GM12865 (cell line): Measurements from ENCODE around the gene SORCS3.

Experiments
- DNase-seq: peaks from one replicate; pipeline ENCODE4 v3.0.0; 2010; ENCODE audit warnings: low read depth
- H3K4me3 ChIP-seq: 2 replicates; pipeline ENCODE4 v1.5.1; 2011; ENCODE audit warnings: mild to moderate bottlenecking, low read depth, low read length, control low read depth
- TF ChIP-seq, protein P1 (sequence below): IDR thresholded peaks from 2 replicates; pipeline ENCODE4 v1.5.1; 2011; ENCODE audit warnings: low read length, control low read depth, low read depth, inconsistent platforms; ENCODE audit not compliant: insufficient read depth; ENCODE audit errors: missing control alignments

SORCS3 gene

GRCh38 chr10:104903433-104903832, 262.3 kb downstream of the SORCS3 start:
- DNase-seq: no peak
- TF ChIP-seq, protein P1, sequence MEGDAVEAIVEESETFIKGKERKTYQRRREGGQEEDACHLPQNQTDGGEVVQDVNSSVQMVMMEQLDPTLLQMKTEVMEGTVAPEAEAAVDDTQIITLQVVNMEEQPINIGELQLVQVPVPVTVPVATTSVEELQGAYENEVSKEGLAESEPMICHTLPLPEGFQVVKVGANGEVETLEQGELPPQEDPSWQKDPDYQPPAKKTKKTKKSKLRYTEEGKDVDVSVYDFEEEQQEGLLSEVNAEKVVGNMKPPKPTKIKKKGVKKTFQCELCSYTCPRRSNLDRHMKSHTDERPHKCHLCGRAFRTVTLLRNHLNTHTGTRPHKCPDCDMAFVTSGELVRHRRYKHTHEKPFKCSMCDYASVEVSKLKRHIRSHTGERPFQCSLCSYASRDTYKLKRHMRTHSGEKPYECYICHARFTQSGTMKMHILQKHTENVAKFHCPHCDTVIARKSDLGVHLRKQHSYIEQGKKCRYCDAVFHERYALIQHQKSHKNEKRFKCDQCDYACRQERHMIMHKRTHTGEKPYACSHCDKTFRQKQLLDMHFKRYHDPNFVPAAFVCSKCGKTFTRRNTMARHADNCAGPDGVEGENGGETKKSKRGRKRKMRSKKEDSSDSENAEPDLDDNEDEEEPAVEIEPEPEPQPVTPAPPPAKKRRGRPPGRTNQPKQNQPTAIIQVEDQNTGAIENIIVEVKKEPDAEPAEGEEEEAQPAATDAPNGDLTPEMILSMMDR: no peak
- H3K4me3 ChIP-seq: no peak overlapping the region

GRCh38 chr10:104904753-104905323, 263.7 kb downstream of the SORCS3 start:
- H3K4me3 ChIP-seq: no peak overlapping the region
- no peak for DNase-seq
- TF ChIP-seq, protein P1: no peak

DNA sequence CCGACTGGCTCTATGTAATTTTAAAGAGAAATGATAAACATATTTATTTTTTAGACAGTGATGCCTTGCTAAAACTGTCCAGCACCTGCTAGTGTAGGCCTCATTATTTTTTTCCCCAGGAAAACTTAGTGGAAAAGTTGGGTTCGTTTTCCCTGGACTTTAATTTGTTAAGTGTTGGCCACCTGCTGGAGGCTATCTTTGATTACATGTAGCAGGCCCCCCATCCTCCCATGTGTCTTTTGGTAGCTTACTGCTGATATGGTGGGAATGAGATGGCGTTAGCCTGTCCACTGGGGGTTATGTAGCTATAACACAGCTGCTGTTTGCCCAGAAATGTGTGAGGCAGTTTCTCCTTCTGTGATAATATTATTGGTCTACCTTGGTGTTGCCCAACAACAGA, 265.0 kb downstream of the SORCS3 start:
- TF ChIP-seq, protein P1: no peak
- no peak overlapping the region for H3K4me3 ChIP-seq
- no peak for DNase-seq

DNA sequence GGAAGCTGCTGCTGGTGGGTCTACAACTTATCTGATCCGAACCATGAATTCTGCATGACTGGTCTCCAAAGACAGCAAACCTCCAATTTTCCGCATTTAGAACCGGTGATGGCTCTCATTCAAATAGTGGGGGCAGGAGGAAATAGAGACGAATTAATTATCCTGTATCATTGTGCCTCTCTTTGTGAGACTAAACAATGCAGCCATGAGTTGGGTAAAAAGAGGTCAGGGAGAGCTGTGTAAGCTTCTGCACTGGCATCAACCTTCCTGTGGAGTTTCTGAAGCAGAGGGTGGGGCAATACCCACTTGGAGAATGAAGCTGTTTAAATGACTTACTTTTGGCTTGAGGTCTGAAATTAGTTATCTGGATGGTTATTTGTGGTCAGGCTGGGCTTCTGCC, 266.4 kb downstream of the SORCS3 start:
- no peak for DNase-seq
- TF ChIP-seq, protein P1: no peak
- H3K4me3 ChIP-seq: no peak overlapping the region

GRCh38 chr10:104908581-104908980, 267.5 kb downstream of the SORCS3 start:
- H3K4me3 ChIP-seq: no peak overlapping the region
- DNase-seq: no peak
- TF ChIP-seq, protein P1: no peak

GRCh38 chr10:104910712-104911111, 269.6 kb downstream of the SORCS3 start:
- TF ChIP-seq, protein P1: no peak
- no peak for DNase-seq
- H3K4me3 ChIP-seq: no peak overlapping the region

DNA sequence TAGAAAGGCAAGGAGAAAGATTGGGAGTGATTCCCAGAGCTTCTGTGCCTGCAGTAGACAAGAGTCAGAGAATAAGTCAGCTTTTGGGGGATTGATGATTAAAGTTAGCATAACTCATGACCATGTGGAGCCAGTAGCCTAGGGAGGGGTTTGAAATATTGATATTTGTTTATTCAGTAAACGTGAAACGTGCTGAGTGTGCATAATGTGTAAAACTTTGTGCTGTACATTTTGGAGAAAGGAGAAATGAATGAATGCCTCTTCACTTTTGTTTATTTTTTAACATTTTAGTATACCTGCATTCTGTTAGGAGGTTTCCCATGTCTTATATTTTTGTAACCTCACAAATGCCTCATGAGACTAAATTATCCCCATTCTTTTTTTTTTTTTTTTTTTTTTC, 272.3 kb downstream of the SORCS3 start:
- DNase-seq: no peak
- TF ChIP-seq, protein P1: no peak
- no peak overlapping the region for H3K4me3 ChIP-seq
